Colon (tissue), 2 donors: ENCODE measurements around the gene FHOD3.

Experiments
- FAIRE-seq: peaks from 2 replicates; lab custom pipeline; 2012; peaks lifted over from hg19 to GRCh38; lab: Jason Lieb, UNC
- donor health status: control.
- donor health status: control.

The FHOD3 gene

DNA sequence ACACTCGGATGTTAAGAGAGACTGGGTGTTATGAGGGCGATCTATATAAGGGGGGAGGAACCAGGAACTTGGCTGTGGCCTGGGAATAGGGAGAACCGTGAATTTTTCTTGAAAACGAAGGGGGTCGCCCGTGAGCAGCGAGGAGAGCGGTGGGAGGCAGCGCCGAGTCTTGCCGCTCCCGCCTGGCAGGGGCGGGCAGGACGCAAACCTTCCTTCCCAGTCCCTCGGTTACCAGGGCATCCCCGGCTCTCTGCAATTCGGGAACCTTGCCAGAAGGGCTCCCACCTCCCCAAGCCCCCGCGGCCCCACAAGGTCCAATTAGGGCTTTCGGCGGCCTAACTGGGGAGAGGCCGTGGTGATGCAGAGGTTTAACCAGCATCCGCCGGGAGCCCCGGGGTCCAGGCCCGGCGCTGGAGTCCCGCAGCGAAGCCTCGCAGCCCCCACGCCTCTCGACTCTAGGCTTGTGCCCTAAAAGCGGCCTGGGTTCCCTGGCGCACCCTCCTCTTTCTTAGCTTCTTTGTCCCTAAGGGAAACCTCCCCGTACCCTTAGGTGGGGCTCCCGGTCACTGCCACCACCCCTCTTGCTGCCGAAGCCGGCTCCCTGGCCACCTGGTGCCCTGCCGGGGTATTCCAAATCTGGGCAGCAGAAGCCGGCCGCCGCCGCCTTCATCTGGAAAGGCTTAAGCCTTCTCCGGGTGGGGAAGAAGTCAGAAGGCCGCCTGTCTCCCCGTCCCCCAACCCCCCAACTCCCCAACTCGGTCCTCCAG, 680 bp upstream of the FHOD3 start:
- no peak for FAIRE-seq

GRCh38 chr18:36298126-36298741, 721 bp downstream of the FHOD3 start:
- no peak for FAIRE-seq

DNA sequence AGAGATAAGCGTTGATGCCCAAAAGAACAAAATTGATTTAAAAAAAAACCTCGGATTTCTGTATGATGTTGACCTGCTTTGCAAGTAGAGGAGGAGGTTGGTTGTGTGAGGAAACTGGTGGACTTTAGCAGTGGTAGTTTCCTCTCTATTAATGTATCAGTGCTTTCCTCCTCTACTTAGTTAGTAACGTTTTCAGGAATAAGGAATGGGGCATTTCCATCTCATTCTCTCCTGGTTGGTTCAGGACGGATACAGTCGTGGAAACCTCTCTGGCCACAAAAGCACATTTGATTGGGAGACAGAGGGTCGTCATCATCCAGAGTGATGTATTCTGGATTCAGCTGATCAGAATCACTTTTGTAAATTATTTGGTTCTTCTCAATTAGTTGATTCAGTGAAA, 1.5 kb downstream of the FHOD3 start:
- FAIRE-seq, result no peak

GRCh38 chr18:36300211-36300610, 2.7 kb downstream of the FHOD3 start:
- no peak for FAIRE-seq

GRCh38 chr18:36301884-36302283, 4.4 kb downstream of the FHOD3 start:
- FAIRE-seq, result no peak

GRCh38 chr18:36302676-36303075, 5.2 kb downstream of the FHOD3 start:
- FAIRE-seq, result no peak

GRCh38 chr18:36303211-36303844, 5.8 kb downstream of the FHOD3 start:
- no peak for FAIRE-seq

- no peak for FAIRE-seq
Observed at GRCh38 chr18:36304723-36305122, 7.2 kb downstream of the FHOD3 start.

- no peak for FAIRE-seq
Observed at GRCh38 chr18:36305375-36305774, 7.9 kb downstream of the FHOD3 start.

DNA sequence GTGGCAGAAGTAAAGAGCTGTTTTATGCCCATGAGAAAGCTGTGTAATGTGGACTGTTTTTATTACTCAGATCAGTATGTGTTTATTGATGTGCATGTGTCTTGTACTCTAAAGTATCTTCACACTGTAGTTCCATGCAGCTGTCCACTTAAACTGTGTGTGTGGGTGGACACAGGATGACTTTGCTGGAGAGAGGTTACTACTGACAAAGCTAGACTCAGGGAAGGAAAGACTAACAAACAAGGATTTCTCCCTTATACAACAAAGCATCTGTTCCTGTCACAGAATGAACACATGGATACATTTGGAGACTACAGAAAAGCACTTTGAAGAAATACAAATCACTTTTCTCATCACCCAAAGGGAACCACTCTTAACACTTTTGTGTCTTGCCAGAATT, 10.0 kb downstream of the FHOD3 start:
- FAIRE-seq, result no peak

DNA sequence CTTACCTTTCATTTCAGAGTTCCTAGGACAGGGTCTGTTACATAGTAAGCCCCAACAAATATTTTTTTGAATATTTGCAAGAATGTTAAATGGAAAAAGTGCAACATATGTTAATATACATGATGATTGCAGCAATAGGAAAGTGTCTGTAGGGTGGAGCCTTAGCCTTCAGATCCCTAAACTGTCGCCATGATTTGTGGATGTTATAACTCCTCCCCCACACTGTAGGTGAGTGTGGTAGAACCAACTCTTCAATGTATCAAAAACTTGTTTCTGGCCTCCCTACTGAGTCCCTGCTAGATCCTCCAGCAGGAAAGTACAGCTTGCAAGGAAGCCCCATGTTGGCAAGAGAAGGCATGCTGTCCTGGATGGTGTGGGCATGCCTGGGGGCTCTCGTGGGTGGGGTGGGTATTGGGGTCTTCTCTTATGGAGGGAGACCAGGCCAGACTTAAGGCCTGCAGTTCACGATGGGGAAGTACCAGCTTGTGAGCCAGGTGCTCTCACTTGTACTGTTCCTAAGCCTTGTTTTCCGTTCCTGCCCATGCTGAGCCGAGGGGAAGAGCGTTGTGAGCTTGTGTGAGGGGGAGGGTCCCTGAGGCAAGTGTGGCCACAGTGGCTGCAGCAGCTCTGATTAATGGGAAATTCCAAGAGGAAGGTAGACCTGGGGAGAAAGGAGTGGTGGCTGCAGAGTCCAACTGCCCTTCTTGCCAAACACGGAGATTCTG, 11.4 kb downstream of the FHOD3 start:
- FAIRE-seq, result no peak

- no peak for FAIRE-seq
Observed at GRCh38 chr18:36309436-36310391, 12.2 kb downstream of the FHOD3 start.

DNA sequence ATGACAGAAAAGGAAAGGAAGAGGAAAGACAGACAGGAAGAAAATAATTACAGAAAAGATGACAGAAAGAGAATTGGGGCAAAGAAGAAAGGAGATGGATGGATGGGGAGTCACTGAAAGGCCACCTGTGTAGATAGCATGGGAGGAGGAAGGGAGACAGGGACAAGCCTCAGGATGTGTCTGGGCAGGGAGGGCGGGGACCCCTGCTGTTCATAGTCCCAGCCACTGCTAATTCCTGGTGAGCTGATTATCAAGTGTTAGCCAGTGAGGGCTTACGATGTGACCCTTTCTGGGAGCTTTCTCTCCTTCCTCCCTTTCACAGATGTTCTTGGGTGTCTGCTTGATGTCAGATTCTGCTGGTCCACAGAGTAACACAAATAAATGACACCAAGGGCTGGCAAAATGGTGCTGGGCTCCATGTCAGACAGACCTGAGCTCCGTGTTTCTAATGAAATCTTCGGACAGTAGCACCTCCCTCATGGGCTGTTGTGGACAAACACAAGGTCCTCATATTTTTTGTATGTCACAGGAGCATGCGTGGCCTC, 13.6 kb downstream of the FHOD3 start:
- no peak for FAIRE-seq

DNA sequence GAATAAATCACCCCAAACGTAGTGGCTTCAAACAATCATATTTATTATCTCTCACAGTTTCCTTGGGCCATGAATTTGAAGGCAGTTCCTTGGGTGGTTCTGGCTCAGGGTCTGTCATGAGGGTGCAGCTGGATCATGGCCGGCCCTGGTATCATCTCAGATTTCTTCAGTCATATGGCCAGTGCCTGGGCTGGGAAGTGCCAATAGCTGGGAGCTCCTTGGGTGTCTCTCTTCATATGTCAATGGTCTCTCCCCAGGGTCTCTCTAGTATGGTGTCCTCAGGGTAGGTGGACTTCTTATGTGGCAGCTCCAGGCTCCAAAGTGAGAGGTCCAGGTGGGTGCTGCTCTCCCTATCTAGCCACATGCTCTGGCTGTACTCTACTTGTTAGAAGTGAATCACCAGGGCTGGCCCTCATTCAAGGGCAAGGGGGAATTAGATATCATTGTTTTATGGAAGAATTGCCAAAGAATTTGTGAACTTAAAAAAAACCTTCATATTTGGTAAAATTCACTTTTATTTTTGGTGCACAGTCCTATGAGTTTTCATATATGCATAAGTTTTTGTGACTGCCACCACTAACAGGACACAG, 15.4 kb downstream of the FHOD3 start:
- FAIRE-seq, result no peak

- no peak for FAIRE-seq
Observed at GRCh38 chr18:36314098-36314497, 16.6 kb downstream of the FHOD3 start.

GRCh38 chr18:36314754-36315153, 17.2 kb downstream of the FHOD3 start:
- FAIRE-seq, result no peak

DNA sequence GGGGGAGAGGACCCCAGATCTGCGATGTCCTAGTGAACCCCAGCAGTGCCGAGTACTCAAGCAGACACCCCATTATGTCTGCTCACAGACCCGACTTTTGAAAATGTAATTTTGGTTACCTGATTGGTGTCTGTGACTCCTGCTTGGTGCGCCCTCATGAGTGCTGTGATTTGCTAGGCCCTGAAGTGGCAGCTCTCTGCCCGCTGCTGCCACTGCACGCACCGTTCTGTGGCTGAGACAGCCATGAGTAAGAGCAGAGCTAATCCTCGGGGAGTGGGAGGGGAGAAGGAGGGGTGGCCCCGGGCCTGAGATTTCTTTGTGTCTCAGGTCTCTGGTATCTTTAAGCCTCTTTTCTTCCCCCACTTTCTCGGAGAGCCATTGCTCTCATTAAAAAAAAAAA, 18.2 kb downstream of the FHOD3 start:
- FAIRE-seq, result no peak

GRCh38 chr18:36316246-36316645, 18.7 kb downstream of the FHOD3 start:
- no peak for FAIRE-seq

DNA sequence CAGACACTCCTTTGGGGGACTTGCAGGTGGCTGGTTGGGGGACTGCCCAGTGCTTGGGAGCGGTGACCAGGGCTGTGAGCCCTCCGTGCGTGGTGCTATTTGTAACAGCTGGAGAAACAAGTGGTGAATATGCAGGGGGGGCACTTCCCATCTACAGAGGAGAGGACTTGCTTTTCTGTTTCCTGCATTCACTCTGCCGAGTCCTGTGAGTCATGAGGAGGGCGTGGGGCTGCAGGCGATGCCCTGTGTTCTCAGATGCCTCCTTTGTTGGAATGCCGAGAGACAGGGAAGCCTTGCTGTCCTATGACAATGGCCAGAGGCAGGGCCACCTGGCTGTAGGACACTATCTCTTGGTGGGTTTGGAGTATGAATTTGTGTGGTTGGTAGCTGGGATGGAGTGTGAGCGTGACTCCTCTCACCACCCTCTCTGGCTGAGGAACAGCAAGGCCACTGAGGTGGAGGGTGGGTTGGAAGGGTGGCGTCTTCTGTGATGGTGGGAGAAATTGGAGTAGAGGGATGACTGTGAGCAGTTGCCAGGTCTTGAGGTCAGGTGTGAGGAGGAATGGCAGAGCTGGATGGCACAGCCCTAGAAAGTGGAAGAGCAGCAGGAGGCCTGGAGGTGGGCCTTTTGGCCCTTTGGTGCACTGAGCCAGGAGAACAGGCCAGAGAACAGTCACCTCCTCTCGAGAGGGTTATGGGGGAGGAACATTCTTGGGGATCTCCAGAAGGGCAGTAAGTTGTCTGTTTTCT, 24.3 kb downstream of the FHOD3 start:
- no peak for FAIRE-seq

DNA sequence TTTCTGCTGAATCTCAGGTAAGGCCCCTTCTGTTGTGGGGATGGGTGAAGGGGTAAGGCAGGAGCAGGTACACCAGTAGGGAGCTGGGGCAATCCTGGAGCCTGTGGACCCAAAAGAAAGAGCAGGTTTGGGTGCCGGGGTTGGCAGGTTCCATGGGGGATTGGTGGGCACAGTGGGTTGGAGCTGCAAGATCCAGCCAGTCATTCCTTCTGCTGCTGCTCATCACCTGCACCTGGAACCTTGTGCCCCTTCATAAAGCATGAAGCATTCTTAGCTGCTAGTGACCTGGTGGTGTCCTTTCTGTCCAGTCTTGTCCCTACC, 24.9 kb downstream of the FHOD3 start:
- no peak for FAIRE-seq
